Tibial artery (tissue), 4 donors: ENCODE data around the gene CPA3.

Experiments
- DNase-seq, 2 donors: peaks; one replicate each; pipeline ENCODE4 v3.0.0-alpha.2; 2019
- H3K27ac ChIP-seq, 2 donors: fragments of 200-600 bp; sonication (generic) in 1 of 2; 1 replicate in 1 of 2; 2 replicates in 1 of 2; pipeline ENCODE4 v1.5.1; 2018 to 2019; ENCODE audit warnings: mild to moderate bottlenecking in 1 of 2
- H3K27me3 ChIP-seq, 2 donors: fragments of 200-600 bp; sonication (generic) in 1 of 2; one replicate each; pipeline versions ENCODE4 v1.5.1 to v1.6.0; 2016 to 2019
- H3K36me3 ChIP-seq, 3 donors: fragments of 200-600 bp; sonication (generic) in 2 of 3; one replicate each; pipeline ENCODE4 v1.5.1; 2016 to 2019; ENCODE audit warnings: mild to moderate bottlenecking in 2 of 3
- H3K4me1 ChIP-seq, 4 donors: fragments of 200-600 bp; sonication (generic) in 2 of 4; 1 replicate in 3 of 4; 2 replicates in 1 of 4; pipeline ENCODE4 v1.5.1; 2016 to 2019
- H3K4me3 ChIP-seq, 2 donors: fragments of 200-600 bp; sonication (generic) in 1 of 2; 1 replicate in 1 of 2; 2 replicates in 1 of 2; pipeline ENCODE4 v1.5.1; 2018 to 2019; ENCODE audit warnings: mild to moderate bottlenecking in 2 of 2
- H3K9me3 ChIP-seq, 3 donors: fragments of 200-600 bp; sonication (generic) in 1 of 3; one replicate each; pipeline ENCODE4 v1.5.1; 2016 to 2019
- CTCF ChIP-seq, 2 experiments: fragments of 200-600 bp in 1 of 2; fragments of 450-650 bp in 1 of 2; IDR thresholded peaks; one replicate each; pipeline ENCODE4 v1.5.1; 2017 to 2019; ENCODE audit warnings: antibody characterized with exemption in 2 of 2, mild to moderate bottlenecking in 1 of 2, moderate library complexity in 1 of 2
- intact Hi-C: fragments of 100-400 bp; cut with DNase I; formaldehyde crosslinking; loops from one replicate; pipeline ENCODE4 v1.15.0; 2023; ENCODE audit warnings: low total_unique reads

Gene CPA3

GRCh38 chr3:148914936-148915690, 50.0 kb downstream of the CPA3 start:
- Histone ChIP-seq H3K4me1 (no peaks in the 10 kb centered on the region), H3K4me3 (no peak overlapping the region), H3K27me3 (no peaks in the 10 kb centered on the region), H3K36me3 (no peaks in the 10 kb centered on the region), H3K9me3 (peaks cover 0 to 4% (median 0%) of the 10 kb centered on the region in 3 donors), H3K27ac (no peak overlapping the region)
- intact Hi-C loops = no loop called here
- no peak for DNase-seq
- no peak for TF ChIP-seq CTCF (IDR thresholded peaks at IDR 0.05)

GRCh38 chr3:148916132-148916531, 51.0 kb downstream of the CPA3 start:
- no peak for TF ChIP-seq CTCF (IDR thresholded peaks at IDR 0.05)
- Histone ChIP-seq H3K27me3 (no peaks in the 10 kb centered on the region), H3K4me1 (no peaks in the 10 kb centered on the region), H3K9me3 (peaks cover 0 to 12% (median 8%) of the 10 kb centered on the region in 3 donors), H3K36me3 (no peaks in the 10 kb centered on the region), H3K27ac (no peak overlapping the region), H3K4me3 (no peak overlapping the region)
- DNase-seq = no peak
- intact Hi-C loops = no loop called here

GRCh38 chr3:148922467-148922866, 57.4 kb downstream of the CPA3 start:
- TF ChIP-seq CTCF (IDR thresholded peaks at IDR 0.05) = no peak
- Histone ChIP-seq H3K27ac (no peak overlapping the region), H3K9me3 (peaks cover 0 to 12% (median 8%) of the 10 kb centered on the region in 3 donors), H3K27me3 (no peaks in the 10 kb centered on the region), H3K4me1 (no peaks in the 10 kb centered on the region), H3K36me3 (no peaks in the 10 kb centered on the region), H3K4me3 (no peak overlapping the region)
- DNase-seq = no peak
- intact Hi-C loops = no loop called here

GRCh38 chr3:148923592-148923991, 58.5 kb downstream of the CPA3 start:
- H3K9me3 ChIP-seq = peaks cover 0 to 12% (median 8%) of the 10 kb centered on the region in 3 donors
- no peaks in the 10 kb centered on the region for H3K4me1 ChIP-seq
- no peak overlapping the region for H3K27ac ChIP-seq
- no peaks in the 10 kb centered on the region for H3K36me3 ChIP-seq
- DNase-seq = no peak
- H3K27me3 ChIP-seq = no peaks in the 10 kb centered on the region
- intact Hi-C loops = no loop called here
- H3K4me3 ChIP-seq = no peak overlapping the region
- no peak for TF ChIP-seq CTCF (IDR thresholded peaks at IDR 0.05)

- no peak overlapping the region for H3K27ac ChIP-seq
- H3K27me3 ChIP-seq = no peaks in the 10 kb centered on the region
- H3K36me3 ChIP-seq = no peaks in the 10 kb centered on the region
- no peaks in the 10 kb centered on the region for H3K4me1 ChIP-seq
- peaks cover 0 to 12% (median 8%) of the 10 kb centered on the region in 3 donors for H3K9me3 ChIP-seq
- no peak for DNase-seq
- no peak overlapping the region for H3K4me3 ChIP-seq
- intact Hi-C loops = no loop called here
- no peak for TF ChIP-seq CTCF (IDR thresholded peaks at IDR 0.05)
These were observed 59.5 kb downstream of the CPA3 start for GRCh38 chr3:148924562-148924961.
